NCI-H2196 (cell line): ENCODE data around the gene MGST2.
A peak's percentile ranks its signal among the peaks of the same experiment; 100 is the strongest.

ENCODE experiments used
- DNase-seq: peaks from one replicate; lab custom pipeline; 2025; ENCODE audit not compliant: unreplicated experiment; lab: John Stamatoyannopoulos, UW

The MGST2 gene

DNA sequence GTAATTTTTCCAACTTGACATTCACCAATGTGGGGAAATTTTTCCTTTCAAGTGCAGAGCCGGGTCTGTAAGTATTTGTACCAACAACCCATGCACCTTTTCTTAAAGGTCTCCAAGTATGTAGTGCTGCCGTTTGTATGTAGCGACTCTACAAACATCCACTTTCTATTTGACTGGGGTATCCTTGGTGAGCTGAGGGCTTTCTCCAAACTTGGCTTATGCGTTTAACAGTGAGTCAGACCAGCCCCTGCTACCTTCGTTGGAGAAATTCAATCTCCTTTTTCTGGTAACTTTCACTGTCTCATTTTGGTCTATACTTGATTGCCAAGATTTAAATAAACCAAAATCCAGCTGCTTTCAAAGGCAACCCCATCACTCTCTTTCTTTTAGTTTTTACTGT, 34.9 kb downstream of the MGST2 start:
- DNase-seq: no peak

DNA sequence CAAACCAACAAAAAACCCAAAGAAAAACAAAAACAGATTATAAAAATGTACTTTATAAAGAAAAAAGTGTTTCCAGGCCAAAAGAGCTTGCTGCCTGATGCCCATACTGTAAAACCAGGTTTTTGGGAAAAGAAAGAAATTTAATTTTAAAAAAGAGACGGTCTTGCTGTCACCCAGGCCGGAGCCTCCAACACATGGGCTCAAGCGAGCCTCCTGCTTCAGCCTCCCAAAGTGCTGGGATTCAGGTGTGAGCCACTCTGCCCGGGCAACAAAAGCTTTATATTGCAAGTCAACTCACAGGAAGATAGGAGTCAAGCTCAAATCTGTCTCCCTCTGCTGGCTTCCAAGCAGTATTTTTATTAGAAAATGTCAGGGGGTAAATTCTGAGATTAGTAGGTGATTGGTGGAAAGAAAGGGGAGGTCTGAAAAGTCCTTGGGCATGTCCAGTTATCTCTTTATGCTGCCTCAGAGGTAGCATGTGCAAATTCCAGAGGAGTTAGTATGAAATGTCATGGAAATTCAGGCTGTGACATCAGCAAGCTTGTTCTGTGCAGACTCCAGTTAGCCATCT, 39.4 kb downstream of the MGST2 start:
- no peak for DNase-seq

DNA sequence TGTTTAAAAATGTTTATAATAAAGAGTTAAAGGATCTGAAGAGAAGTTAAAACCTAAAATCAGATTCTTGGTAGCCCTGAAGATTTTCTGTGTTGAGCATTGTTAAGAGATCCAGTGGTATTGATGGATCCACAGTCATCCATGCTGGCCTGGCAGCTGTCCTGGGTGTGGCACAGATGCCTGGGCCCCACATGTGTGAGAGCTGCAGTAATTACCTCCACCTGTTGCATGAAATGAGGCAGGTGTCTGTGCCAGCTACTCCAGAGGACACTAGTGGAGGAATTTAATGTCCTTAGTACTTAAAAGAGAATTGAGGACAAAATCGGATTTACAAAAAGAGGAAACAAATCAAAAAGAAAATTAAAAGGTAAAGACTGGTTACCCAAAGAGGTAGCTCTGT, 44.0 kb downstream of the MGST2 start:
- DNase-seq: no peak

GRCh38 chr4:139710073-139710472, 44.5 kb downstream of the MGST2 start:
- no peak for DNase-seq

DNA sequence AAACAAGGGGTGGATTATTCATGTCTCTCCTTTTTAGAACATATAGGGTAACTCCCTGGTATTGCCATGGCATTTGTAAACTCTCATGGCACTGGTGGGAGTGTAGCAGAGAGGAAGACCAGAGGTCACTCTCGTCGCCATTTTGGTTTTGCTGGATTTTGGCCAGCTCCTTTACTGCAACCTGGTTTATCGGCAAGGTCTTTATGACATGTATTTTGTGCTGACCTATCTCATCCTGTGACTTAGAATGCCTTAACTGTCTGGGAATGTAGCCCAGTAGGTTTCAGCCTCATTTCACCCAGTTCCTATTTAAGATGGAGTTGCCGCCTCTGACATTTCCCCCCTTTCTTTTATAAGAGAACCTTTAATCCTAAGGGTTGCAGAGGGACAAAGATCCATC, 45.8 kb downstream of the MGST2 start:
- DNase-seq: no peak

DNA sequence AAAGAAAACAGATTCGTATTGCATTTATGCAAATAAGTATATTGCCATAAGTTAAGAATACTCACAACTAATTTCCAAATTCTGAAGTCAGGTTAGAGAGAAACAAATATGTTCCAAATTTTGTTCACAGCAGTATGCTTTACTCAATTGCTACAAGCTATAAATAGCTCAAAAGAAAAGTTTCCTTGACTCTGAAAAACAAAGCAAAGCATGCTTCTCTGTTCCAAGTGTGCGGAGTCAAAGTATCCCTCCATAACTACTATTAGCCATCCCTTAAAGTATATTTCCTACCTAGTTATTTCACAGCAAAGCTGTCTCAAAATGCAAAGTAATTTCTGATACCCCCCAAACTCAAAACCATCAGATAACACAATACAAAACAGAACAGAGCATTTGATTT, 47.3 kb downstream of the MGST2 start:
- DNase-seq: no peak

DNA sequence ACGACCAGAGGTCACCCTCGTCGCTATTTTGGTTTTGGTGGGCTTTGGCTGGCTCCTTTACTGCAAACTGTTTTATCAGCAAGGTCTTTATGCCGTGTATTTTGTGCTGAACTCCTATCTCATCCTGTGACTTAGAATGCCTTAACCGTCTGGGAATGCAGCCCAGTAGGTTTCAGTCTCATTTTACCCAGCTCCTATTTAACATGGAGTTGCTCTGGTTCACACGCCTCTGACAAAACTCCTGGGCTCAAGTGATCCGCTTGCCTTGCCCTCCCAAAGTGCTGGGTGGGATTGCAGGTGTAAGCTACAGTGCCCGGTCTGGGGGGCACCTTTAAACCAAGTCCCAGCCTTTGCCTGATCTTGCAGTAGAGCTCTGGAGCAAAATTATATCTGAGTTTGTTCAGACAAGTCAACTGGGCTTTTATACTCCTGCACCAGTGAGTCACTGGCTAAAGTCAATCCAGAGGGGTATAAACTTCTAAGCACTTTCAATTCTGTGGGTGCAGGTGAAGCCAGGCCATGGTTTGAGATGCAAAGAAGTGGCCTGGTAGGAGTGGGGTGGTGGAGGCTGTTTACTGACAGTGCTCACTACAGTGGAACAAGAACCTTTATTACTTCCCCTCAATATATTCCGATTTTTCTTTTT, 50.2 kb downstream of the MGST2 start:
- DNase-seq: no peak

- no peak for DNase-seq
These were observed 52.7 kb downstream of the MGST2 start for GRCh38 chr4:139718358-139718757.

DNA sequence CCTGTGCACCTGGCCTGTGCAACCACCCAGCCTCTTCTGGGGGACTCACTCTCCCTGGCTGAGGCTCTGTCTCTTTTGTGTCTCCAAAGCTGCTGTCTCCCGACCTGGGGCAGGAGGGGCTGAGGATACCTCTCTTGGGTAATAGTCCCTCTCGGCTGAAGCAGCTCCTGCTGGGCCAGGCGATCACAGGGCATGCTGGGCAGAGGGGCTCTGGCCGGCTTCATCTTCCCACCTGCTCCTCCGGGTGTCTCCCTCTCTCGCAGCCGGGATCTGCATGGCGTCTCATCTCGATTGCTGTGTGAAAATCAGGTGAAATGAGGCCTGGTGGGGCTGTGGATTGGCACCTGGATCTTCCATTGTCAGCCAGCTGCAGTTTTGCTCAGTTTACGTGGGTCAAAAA, 53.2 kb downstream of the MGST2 start:
- DNase-seq: no peak

DNA sequence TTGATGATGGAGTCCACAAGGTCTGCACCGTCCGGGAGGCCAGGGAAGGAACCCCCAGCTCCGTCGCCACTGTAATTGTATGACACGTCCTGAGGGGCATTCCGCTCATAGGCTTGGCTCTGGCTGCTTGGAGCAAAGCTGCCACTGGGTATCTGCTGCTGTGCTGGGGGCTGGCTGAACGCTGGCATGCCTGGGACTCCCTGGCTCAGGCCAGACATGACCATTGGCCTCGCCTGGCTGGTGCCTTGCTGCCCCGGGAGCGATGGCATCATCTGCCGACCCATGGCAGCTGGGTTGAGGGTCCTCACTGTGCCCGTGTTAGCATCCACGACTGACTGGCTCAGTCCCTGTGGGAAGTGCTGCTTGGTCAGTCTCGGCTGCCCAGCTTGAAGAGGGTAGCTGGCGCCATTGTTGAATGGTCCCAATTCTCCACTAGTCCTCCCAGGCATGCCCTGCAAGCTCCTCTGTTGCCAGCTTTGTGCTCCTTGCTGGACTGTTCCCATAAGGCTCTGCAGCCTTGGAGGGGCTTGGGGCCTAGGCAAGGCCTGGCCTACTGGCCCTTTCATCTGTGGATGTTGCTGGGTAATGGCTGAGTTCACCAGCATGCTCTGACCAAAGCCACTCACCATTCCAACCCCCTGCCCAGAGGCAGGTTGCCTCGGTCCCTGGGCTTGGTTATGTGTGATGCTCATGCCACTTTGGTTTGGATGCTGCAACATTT, 53.9 kb downstream of the MGST2 start:
- no peak for DNase-seq

GRCh38 chr4:139720806-139721205, 55.2 kb downstream of the MGST2 start:
- no peak for DNase-seq

DNA sequence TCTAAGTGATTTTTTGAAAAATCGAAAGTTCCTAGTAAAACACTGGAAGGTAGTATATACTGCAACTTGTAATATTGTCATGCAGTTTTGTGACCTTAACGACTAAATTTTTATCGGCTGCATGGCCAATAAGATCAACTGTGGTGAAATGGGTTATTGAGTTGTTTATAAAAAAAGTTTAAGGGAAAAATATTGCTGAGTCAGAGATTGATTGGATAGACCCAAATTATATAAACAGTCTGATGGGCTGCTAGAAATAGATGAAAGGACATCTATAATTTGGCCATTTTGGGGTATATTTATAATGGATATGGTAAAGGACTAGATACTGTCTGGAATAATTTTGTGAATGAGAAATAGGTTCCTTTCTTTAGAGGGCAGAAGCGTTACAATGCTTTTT, 56.2 kb downstream of the MGST2 start:
- no peak for DNase-seq

DNA sequence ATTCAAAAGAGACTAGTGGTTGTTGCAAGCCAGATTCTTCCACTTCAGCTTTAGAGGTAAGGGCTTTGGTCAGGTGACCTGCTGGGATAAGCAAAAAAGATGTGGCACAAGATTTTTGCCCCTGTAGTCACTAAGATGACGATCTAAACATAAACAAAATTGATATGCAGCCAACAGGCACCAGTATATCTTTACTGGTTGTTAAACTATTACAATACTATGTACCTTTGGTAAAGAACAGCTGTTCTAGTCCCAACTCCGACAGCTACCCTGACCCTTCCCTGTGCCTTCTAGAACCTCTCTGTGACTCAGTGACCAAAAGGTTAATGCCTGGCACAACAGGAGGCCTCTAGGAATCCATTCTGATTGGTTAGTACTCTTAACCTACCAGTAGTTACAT, 59.6 kb downstream of the MGST2 start:
- DNase-seq: no peak

- DNase-seq: no peak
These were observed 61.0 kb downstream of the MGST2 start for GRCh38 chr4:139726615-139727014.

DNA sequence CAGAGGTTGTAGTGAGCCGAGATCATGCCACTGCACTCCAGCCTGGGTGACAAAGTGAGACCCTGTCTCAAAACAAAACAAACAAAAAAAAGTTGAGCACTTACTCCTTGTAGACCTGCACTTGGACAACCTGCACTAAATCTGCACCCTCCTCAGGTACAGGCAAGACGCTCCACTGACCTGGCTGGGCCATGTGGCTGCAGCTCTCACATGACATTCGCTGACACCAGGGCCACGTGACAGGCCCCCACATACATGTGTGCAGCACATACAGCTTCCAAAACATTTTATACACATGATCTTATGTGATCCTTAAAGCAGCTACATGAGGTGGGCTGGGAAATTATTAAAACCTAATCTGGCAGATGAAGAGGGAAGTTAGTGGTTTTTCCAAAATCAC, 62.5 kb downstream of the MGST2 start:
- DNase-seq: no peak

DNA sequence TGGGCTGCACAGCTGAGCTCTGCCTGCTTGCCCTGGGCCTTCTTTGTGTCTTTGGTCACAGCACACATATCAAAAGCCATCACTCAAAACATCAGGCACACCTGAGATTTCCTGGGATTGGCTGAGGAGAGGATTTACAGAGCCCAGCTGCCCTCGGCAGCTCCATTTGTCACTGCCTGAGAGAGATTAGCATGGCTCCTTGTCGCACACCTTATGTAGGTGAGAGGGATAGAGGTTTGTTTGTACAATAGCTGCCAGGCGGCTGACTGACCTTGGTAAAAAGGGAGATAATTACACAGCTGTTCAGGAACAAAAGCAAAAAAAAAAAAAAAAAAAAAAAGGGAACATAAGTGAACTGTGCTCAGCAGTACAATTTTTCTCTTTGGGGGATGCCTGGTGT, 63.2 kb downstream of the MGST2 start:
- no peak for DNase-seq

DNA sequence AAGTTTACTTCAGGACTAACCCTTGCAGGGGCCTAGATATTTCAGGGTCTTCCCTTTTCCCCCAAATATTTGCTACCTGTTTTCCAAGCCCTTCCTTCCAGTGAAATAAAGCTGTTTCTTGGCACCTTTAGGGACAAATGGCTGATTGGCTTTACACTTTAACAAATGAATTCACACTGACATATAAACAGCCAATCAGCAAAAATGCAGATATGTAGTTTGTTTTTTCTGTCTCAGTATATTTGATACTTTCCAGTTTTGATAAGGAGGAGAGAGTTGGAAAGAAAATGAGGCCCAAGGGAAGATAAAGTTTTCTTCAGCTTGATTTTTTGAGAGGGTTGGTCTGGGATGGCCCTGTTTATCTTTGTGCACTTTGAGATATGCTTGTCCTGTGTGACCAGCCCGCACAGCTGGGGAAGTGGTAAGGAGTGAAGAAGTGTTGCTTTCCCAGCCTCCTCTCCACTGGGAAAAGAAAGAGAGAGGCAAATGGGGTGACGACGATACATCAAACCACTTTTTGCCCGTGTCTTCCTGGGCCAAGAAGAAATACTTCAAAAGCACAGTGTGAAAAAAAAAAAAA, 67.5 kb downstream of the MGST2 start:
- DNase-seq: no peak

- no peak for DNase-seq
These were observed 68.7 kb downstream of the MGST2 start for GRCh38 chr4:139734201-139734874.

DNA sequence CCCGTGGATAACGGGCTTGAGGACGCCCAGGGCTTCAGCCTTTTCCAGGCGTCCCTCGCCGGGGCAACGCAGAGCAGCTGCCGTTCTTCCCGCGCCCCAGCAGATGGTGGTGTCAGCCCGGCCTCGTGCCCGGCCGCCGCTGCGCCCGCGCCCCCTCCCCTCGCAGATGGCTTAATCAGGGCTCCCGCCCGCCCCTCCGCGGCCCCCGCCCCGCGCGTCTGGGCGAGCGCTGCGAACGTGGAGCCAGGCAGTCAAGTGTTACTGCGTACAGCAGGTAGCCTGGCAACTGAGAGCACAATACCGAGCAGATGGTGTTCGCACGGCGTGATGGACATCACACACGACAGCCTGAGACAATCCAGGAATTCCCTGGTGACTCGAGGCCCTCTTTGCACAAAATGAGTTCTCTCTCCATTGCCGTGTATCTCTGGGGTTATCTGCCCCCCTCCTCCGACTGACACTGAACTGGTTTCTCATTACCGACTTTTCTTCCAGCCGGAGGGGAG, 69.3 kb downstream of the MGST2 start:
- DNase-seq: peak; percentile 95

DNA sequence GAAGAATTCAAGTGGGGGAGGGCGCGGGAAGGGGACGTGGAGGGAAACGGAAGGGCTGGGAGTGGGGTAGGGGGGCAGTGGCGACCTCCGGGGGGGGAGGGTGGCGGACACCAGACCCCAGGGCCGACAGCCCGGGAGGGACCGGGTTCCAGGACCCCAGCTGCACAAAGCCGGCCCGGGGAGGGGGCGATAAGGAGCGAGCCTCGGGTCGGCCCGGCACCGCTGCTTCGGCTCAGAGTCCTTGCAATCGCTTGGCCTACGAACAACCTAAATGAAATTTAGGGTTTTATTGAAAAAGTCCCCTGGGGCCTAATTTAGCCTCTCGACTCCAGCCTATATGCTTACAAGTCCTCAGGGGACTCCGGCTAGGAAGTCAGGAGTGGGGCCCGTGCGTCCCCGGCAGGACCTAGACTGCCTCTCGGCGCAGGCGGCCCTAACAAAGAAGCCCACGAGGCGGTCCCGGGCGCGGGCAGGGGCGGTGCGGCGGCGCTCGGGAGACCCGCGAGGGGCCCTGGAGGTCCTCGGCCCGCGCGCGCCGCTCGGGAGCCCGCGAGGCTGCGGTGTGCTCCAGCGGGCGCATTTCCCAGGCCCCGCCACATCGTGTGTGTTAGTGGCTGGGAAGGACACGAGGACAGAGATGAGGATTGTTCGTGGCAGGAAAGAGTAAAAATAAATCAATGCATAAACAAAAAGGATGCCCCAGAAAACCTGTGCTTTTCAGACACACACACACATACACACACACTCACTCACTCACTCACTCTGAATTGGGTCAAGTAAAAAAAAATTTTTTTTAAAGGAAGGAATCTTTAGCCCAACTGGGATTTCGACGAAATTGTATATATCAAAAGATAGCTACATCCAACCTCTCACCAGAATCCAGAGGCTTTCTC, 70.0 kb downstream of the MGST2 start:
- DNase-seq: no peak

GRCh38 chr4:139736274-139736660, 70.6 kb downstream of the MGST2 start:
- DNase-seq: no peak
